K562 (cell line): ENCODE results near the gene ATOH8. TPM values are rescaled to one million over a fixed set of nuclear protein-coding genes. Genes with fewer than 3 reads are reported as not detected.

Source experiments
- ATAC-seq: fragments of 200-7000 bp; cut with Tn5 transposase; 3 replicates; pipeline ENCODE4 v1.9.1; 2020; ENCODE audit warnings: moderate library complexity
- BruUV-seq: library from RNA; stranded (reverse); fragments of 400-500 nt; replicated peaks from 2 replicates; lab custom pipeline; 2021; lab: Mats Ljungman, UMichigan
- CTCF ChIA-PET: fragments of 300-600 bp; formaldehyde crosslinking; extraction: SDS; loops from one replicate; lab custom pipeline; 2021; ENCODE audit warnings: low intra/inter-chr PET ratio; lab: Yijun Ruan, JAX
- POLR2A ChIA-PET: fragments of 300-600, 350-650 bp; sonication (Branson Sonifier 250); formaldehyde crosslinking; extraction: SDS; loops from one replicate; lab custom pipeline; 2021; ENCODE audit warnings: antibody characterized with exemption, inconsistent platforms; lab: Yijun Ruan, JAX
- DNase-seq, 4 experiments: peaks; one replicate each; pipeline versions ENCODE4 v3.0.0 to v3.0.0-alpha.2; 2011 to 2018; ENCODE audit warnings: low spot score in 3 of 4, mixed read lengths in 3 of 4; ENCODE audit errors: extremely low read depth in 1 of 4
- FAIRE-seq: peaks from 2 replicates; lab custom pipeline; 2011; peaks lifted over from hg19 to GRCh38; lab: Jason Lieb, UNC
- H2AFZ ChIP-seq: 2 replicates; pipeline ENCODE4 v1.6.0; 2011; ENCODE audit warnings: low read depth, low read length, control low read depth, inconsistent platforms
- H3K27ac ChIP-seq: fragments of 200-600 bp; 3 replicates; pipeline ENCODE4 v1.8.0; 2011; ENCODE audit warnings: low read depth, mild to moderate bottlenecking, control low read depth, inconsistent platforms, low read length, moderate library complexity, mixed read lengths; ENCODE audit errors: extremely low read depth
- H3K27me3 ChIP-seq, 2 experiments: fragments of 300-600 bp in 1 of 2; 2 replicates in 1 of 2; 3 replicates in 1 of 2; pipeline versions ENCODE4 v1.6.0 to v1.8.0; 2011; ENCODE audit warnings: inconsistent platforms in 2 of 2, low read length in 2 of 2, mild to moderate bottlenecking in 1 of 2, mixed read lengths in 1 of 2, moderate library complexity in 1 of 2; ENCODE audit not compliant: control insufficient read depth in 2 of 2, insufficient read depth in 2 of 2
- H3K36me3 ChIP-seq: fragments of 300-600 bp; 3 replicates; pipeline ENCODE4 v1.8.0; 2011; ENCODE audit warnings: mild to moderate bottlenecking, low read length, inconsistent platforms; ENCODE audit not compliant: control insufficient read depth, insufficient read depth
- H3K4me1 ChIP-seq, 2 experiments: fragments of 200-600 bp in 1 of 2; replicated peaks in 1 of 2; 2 replicates in 1 of 2; 3 replicates in 1 of 2; pipeline versions ENCODE4 v1.5.1 to v1.8.0; 2011; ENCODE audit warnings: inconsistent platforms in 2 of 2, low read length in 2 of 2, mild to moderate bottlenecking in 1 of 2, mixed read lengths in 1 of 2, moderate library complexity in 1 of 2; ENCODE audit not compliant: control insufficient read depth in 2 of 2, insufficient read depth in 2 of 2
- H3K4me2 ChIP-seq: 2 replicates; pipeline ENCODE4 v1.6.1; 2011; ENCODE audit warnings: low read length, control low read depth, inconsistent platforms, mixed read lengths; ENCODE audit not compliant: insufficient read depth
- H3K4me3 ChIP-seq: fragments of 200-600 bp; sonication (generic), shearing (Covaris generic); 2 replicates; pipeline ENCODE4 v1.5.1; 2016; ENCODE audit warnings: control low read depth, inconsistent platforms
- H3K79me2 ChIP-seq: fragments of 200-600 bp; 3 replicates; pipeline ENCODE4 v1.8.0; 2011; ENCODE audit warnings: low read length, inconsistent platforms; ENCODE audit not compliant: control insufficient read depth, insufficient read depth
- H3K9ac ChIP-seq, 2 experiments: 2 replicates each; pipeline versions ENCODE4 v1.6.0 to v1.6.1; 2011; ENCODE audit warnings: low read depth in 2 of 2, low read length in 2 of 2, control low read depth in 1 of 2, inconsistent platforms in 1 of 2, mild to moderate bottlenecking in 1 of 2, mixed read lengths in 1 of 2; ENCODE audit not compliant: insufficient read depth in 1 of 2
- H3K9me1 ChIP-seq: one replicate; pipeline ENCODE4 v1.6.0; 2011; ENCODE audit warnings: inconsistent platforms, mild to moderate bottlenecking, low read length, moderate library complexity; ENCODE audit not compliant: control insufficient read depth, insufficient read depth
- H3K9me3 ChIP-seq: replicated peaks from 2 replicates; pipeline ENCODE4 v1.5.1; 2011; ENCODE audit warnings: low read depth, low read length, inconsistent platforms; ENCODE audit not compliant: control insufficient read depth, insufficient read depth
- H4K20me1 ChIP-seq: replicated peaks from 2 replicates; pipeline ENCODE4 v1.6.1; 2011; ENCODE audit warnings: low read length, inconsistent platforms, mixed read lengths; ENCODE audit not compliant: control insufficient read depth, insufficient read depth
- ARID2 ChIP-seq: fragments of 450-650 bp; IDR thresholded peaks from 2 replicates; pipeline ENCODE4 v1.6.1; 2017; ENCODE audit warnings: antibody characterized with exemption, mild to moderate bottlenecking
- MED1 ChIP-seq: sonication (generic); formaldehyde crosslinking; IDR thresholded peaks from 2 replicates; pipeline ENCODE4 v1.8.1; 2023; ENCODE audit warnings: missing genetic modification reagents, borderline replicate concordance
- RFX7 ChIP-seq: fragments of 250-450 bp; sonication (Bioruptor Pico); IDR thresholded peaks from 2 replicates; pipeline ENCODE4 v1.5.1; 2021; ENCODE audit warnings: mild to moderate bottlenecking
- ZBTB7A ChIP-seq: IDR thresholded peaks from 2 replicates; pipeline ENCODE4 v1.6.1; 2011; ENCODE audit warnings: low read depth, mild to moderate bottlenecking, low read length, moderate library complexity, borderline replicate concordance; ENCODE audit not compliant: control insufficient read depth
- ZNF644 ChIP-seq: fragments of 200-800 bp; sonication (Bioruptor generic); IDR thresholded peaks from 2 replicates; pipeline ENCODE4 v1.6.1; 2016; ENCODE audit warnings: low read depth, missing genetic modification characterization, missing compliant biosample characterization
- WGBS: fragments of 100-300 bp; shearing (Covaris generic); methylation state at CpG from one replicate; pipeline ENCODE4 v1.1.6; 2016; ENCODE audit warnings: low coverage, mixed read lengths; ENCODE audit not compliant: insufficient coverage; ENCODE audit errors: missing lambda C conversion rate; 5-methylcytosine and 5-hydroxymethylcytosine counted together
- in situ Hi-C: fragments of 300-500 bp; cut with MboI; formaldehyde crosslinking; loops from 4 replicates; pipeline ENCODE4 v1.15.0; 2018; ENCODE audit warnings: inconsistent platforms, mixed read lengths
- intact Hi-C: fragments of 100-400 bp; cut with micrococcal nuclease; formaldehyde crosslinking; loops from 2 replicates; pipeline ENCODE4 v1.14.2; 2022
- polyA plus RNA-seq, 8 experiments: library from polyadenylated mRNA; depleted of rRNA in 4 of 8; stranded (reverse) in 5 of 8; unstranded in 3 of 8; fragments of >200 nt; fragmentation: Nextera tagmentation in 2 of 8; fragmentation: Illumina TruSeq in 1 of 8; extraction: Ambion mirVana in 2 of 8; extraction: Trizol in 1 of 8; gene quantifications; 2 replicates each; pipeline versions ENCODE4 v1.2.1 to v1.2.3, GENCODE V29; 2011 to 2014; ENCODE audit warnings: inconsistent platforms in 1 of 8, missing spikeins in 1 of 8
- total RNA-seq, 7 experiments: library from RNA; depleted of rRNA in 6 of 7; stranded (reverse); fragments of >200 nt in 6 of 7; fragmentation: Illumina TruSeq in 2 of 7; extraction: Trizol in 2 of 7; gene quantifications; 2 replicates each; pipeline versions ENCODE4 v1.2.1 to v1.2.3, GENCODE V29; 2011 to 2021; ENCODE audit warnings: low replicate concordance in 1 of 7
- TF ChIP-seq, protein P1 (sequence below): sonication (generic); formaldehyde crosslinking; IDR thresholded peaks from 2 replicates; pipeline ENCODE4 v1.8.1; 2023; ENCODE audit warnings: missing genetic modification reagents, mild to moderate bottlenecking, borderline replicate concordance
- TF ChIP-seq, protein P2 (sequence below): fragments of 200-800 bp; sonication (Bioruptor generic); IDR thresholded peaks from 2 replicates; pipeline ENCODE4 v1.6.1; 2016; ENCODE audit warnings: missing genetic modification characterization, missing compliant biosample characterization

ATOH8 gene
- total and polyA plus RNA-seq, 9 of the 15 experiments (the other 6 are each of a cell fraction or from before 2014, with no cell fraction given) = not detected

DNA sequence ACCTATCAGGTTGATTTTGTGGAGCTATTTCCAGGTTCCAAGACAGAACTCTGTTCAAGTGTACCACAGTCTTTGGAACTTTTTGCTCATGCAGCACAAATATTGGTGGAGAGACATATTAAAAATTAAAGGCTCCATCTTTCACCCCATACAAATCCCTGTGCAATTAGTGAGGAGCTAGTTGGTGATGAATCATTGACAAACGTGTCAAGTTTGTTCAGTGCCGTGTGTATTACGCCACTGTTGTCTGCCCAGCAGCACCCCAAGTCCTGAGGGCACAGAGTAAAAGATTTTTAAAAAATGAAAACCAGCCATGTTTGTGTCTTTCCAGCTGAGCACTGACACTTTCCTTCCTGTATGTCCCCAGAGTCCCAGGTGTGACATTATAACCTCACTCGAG, 9.3 kb downstream of the ATOH8 start:
- Histone ChIP-seq H3K27ac (no peak overlapping the region), H3K79me2 (no peaks in the 10 kb centered on the region), H3K4me3 (no peak overlapping the region), H3K4me2 (no peak overlapping the region), H4K20me1 (no peaks in the 10 kb centered on the region; the same call in 1 of the 2 replicates), H3K9ac (no peak overlapping the region), H3K9me3 (no peaks in the 10 kb centered on the region), H3K36me3 (no peaks in the 10 kb centered on the region), H3K9me1 (peaks cover 5% of the 10 kb centered on the region), H2AFZ (no peak overlapping the region), H3K4me1 (peaks cover 0 to 8% of the 10 kb centered on the region in 2 experiments; a peak in 2 of 5 replicates), H3K27me3 (peaks cover 49 to 87% of the 10 kb centered on the region in 2 experiments)
- POLR2A ChIA-PET = interaction anchor here (0.9 kb wide), 1 partner anchor 14 kb away, joined by 4 read pairs; no protein-coding TSS in a partner anchor
- DNase-seq (no peak), FAIRE-seq (no peak), ATAC-seq (no peak)
- WGBS = 0% methylated on average over 4 of the region's 4 CpGs
- intact Hi-C loops = no loop called here
- no TSS peak for BruUV-seq
- in situ Hi-C loops = no loop called here
- CTCF ChIA-PET = no interaction called here
- TF ChIP-seq MED1 (CRISPR knock-in tag) (no peak), RFX7 (CRISPR knock-in tag) (no peak), ARID2 (no peak), ZBTB7A (no peak), ZNF644 (no peak)
- TF ChIP-seq, protein P1, sequence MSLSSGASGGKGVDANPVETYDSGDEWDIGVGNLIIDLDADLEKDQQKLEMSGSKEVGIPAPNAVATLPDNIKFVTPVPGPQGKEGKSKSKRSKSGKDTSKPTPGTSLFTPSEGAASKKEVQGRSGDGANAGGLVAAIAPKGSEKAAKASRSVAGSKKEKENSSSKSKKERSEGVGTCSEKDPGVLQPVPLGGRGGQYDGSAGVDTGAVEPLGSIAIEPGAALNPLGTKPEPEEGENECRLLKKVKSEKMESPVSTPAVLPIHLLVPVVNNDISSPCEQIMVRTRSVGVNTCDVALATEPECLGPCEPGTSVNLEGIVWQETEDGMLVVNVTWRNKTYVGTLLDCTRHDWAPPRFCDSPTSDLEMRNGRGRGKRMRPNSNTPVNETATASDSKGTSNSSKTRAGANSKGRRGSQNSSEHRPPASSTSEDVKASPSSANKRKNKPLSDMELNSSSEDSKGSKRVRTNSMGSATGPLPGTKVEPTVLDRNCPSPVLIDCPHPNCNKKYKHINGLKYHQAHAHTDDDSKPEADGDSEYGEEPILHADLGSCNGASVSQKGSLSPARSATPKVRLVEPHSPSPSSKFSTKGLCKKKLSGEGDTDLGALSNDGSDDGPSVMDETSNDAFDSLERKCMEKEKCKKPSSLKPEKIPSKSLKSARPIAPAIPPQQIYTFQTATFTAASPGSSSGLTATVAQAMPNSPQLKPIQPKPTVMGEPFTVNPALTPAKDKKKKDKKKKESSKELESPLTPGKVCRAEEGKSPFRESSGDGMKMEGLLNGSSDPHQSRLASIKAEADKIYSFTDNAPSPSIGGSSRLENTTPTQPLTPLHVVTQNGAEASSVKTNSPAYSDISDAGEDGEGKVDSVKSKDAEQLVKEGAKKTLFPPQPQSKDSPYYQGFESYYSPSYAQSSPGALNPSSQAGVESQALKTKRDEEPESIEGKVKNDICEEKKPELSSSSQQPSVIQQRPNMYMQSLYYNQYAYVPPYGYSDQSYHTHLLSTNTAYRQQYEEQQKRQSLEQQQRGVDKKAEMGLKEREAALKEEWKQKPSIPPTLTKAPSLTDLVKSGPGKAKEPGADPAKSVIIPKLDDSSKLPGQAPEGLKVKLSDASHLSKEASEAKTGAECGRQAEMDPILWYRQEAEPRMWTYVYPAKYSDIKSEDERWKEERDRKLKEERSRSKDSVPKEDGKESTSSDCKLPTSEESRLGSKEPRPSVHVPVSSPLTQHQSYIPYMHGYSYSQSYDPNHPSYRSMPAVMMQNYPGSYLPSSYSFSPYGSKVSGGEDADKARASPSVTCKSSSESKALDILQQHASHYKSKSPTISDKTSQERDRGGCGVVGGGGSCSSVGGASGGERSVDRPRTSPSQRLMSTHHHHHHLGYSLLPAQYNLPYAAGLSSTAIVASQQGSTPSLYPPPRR = no peak
- TF ChIP-seq, protein P2, sequence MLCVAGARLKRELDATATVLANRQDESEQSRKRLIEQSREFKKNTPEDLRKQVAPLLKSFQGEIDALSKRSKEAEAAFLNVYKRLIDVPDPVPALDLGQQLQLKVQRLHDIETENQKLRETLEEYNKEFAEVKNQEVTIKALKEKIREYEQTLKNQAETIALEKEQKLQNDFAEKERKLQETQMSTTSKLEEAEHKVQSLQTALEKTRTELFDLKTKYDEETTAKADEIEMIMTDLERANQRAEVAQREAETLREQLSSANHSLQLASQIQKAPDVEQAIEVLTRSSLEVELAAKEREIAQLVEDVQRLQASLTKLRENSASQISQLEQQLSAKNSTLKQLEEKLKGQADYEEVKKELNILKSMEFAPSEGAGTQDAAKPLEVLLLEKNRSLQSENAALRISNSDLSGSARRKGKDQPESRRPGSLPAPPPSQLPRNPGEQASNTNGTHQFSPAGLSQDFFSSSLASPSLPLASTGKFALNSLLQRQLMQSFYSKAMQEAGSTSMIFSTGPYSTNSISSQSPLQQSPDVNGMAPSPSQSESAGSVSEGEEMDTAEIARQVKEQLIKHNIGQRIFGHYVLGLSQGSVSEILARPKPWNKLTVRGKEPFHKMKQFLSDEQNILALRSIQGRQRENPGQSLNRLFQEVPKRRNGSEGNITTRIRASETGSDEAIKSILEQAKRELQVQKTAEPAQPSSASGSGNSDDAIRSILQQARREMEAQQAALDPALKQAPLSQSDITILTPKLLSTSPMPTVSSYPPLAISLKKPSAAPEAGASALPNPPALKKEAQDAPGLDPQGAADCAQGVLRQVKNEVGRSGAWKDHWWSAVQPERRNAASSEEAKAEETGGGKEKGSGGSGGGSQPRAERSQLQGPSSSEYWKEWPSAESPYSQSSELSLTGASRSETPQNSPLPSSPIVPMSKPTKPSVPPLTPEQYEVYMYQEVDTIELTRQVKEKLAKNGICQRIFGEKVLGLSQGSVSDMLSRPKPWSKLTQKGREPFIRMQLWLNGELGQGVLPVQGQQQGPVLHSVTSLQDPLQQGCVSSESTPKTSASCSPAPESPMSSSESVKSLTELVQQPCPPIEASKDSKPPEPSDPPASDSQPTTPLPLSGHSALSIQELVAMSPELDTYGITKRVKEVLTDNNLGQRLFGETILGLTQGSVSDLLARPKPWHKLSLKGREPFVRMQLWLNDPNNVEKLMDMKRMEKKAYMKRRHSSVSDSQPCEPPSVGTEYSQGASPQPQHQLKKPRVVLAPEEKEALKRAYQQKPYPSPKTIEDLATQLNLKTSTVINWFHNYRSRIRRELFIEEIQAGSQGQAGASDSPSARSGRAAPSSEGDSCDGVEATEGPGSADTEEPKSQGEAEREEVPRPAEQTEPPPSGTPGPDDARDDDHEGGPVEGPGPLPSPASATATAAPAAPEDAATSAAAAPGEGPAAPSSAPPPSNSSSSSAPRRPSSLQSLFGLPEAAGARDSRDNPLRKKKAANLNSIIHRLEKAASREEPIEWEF = no peak
